IMR-90 (cell line): Measurements from ENCODE around the gene SLC25A51. TPM values are rescaled to one million over a fixed set of nuclear protein-coding genes. Genes with fewer than 3 reads are reported as not detected.
A peak's percentile ranks its signal among the peaks of the same experiment; 100 is the strongest.

Experiments used
- ATAC-seq: fragments of 200-7000 bp; cut with Tn5 transposase; 2 replicates; pipeline ENCODE4 v1.9.1; 2020; ENCODE audit warnings: low read depth, mild to moderate bottlenecking, moderate library complexity
- BruUV-seq: library from RNA; stranded (reverse); fragments of 400-500 nt; replicated peaks from 2 replicates; lab custom pipeline; 2021; lab: Mats Ljungman, UMichigan
- CTCF ChIA-PET: fragments of 300-600 bp; formaldehyde crosslinking; extraction: SDS; loops from one replicate; lab custom pipeline; 2021; ENCODE audit warnings: antibody characterized with exemption; lab: Yijun Ruan, JAX
- POLR2A ChIA-PET: fragments of 300-600 bp; sonication (Branson Sonifier 250); formaldehyde crosslinking; loops from one replicate; lab custom pipeline; 2022; ENCODE audit warnings: antibody characterized with exemption; ENCODE audit not compliant: unreplicated experiment; lab: Charles Lee
- DNase-seq: peaks from one replicate; pipeline ENCODE4 v3.0.0; 2013
- H2AFZ ChIP-seq: replicated peaks from 2 replicates; pipeline ENCODE3; 2013; ENCODE audit warnings: low read length, mild to moderate bottlenecking; ENCODE audit not compliant: poor library complexity
- H2AK5ac ChIP-seq: 2 replicates; pipeline ENCODE4 v1.6.1; 2013; ENCODE audit warnings: low read depth, low read length, inconsistent platforms
- H2AK9ac ChIP-seq: replicated peaks from 2 replicates; pipeline ENCODE3; 2013; ENCODE audit warnings: mild to moderate bottlenecking, low read depth, low read length, moderate library complexity; ENCODE audit not compliant: poor library complexity
- H2BK120ac ChIP-seq: 2 replicates; pipeline ENCODE4 v1.6.1; 2013; ENCODE audit warnings: low read depth, low read length, inconsistent platforms
- H2BK15ac ChIP-seq: 3 replicates; pipeline ENCODE4 v1.6.1; 2013; ENCODE audit warnings: low read depth, low read length, inconsistent platforms
- H2BK20ac ChIP-seq: 2 replicates; pipeline ENCODE4 v1.6.1; 2013; ENCODE audit warnings: low read depth, mild to moderate bottlenecking, inconsistent platforms, low read length, moderate library complexity
- H2BK5ac ChIP-seq: 2 replicates; pipeline ENCODE4 v1.6.1; 2013; ENCODE audit warnings: mild to moderate bottlenecking, low read depth, low read length, inconsistent platforms; ENCODE audit not compliant: poor library complexity, severe bottlenecking
- H3K14ac ChIP-seq: replicated peaks from 2 replicates; pipeline ENCODE4 v1.6.1; 2013; ENCODE audit warnings: low read depth, low read length, inconsistent platforms
- H3K18ac ChIP-seq: 2 replicates; pipeline ENCODE4 v1.6.1; 2013; ENCODE audit warnings: low read depth, low read length, control low read depth
- H3K23ac ChIP-seq: 2 replicates; pipeline ENCODE4 v1.6.1; 2013; ENCODE audit warnings: low read depth, low read length, inconsistent platforms
- H3K27ac ChIP-seq: 2 replicates; pipeline ENCODE4 v1.5.1; 2013; ENCODE audit warnings: mild to moderate bottlenecking, control low read depth, low read length; ENCODE audit not compliant: insufficient read depth
- H3K27me3 ChIP-seq: 2 replicates; pipeline ENCODE4 v1.6.1; 2013; ENCODE audit warnings: low read length; ENCODE audit not compliant: control insufficient read depth, insufficient read depth
- H3K36me3 ChIP-seq: 2 replicates; pipeline ENCODE4 v1.6.1; 2013; ENCODE audit warnings: low read length, mixed read lengths; ENCODE audit not compliant: control insufficient read depth, insufficient read depth
- H3K4ac ChIP-seq: 2 replicates; pipeline ENCODE4 v1.6.1; 2013; ENCODE audit warnings: low read depth, low read length, inconsistent platforms
- H3K4me1 ChIP-seq: 2 replicates; pipeline ENCODE4 v1.6.1; 2013; ENCODE audit warnings: low read length, mixed read lengths; ENCODE audit not compliant: control insufficient read depth, insufficient read depth
- H3K4me2 ChIP-seq: 2 replicates; pipeline ENCODE4 v1.6.1; 2013; ENCODE audit warnings: low read depth, mild to moderate bottlenecking, control low read depth, low read length, moderate library complexity
- H3K4me3 ChIP-seq: 2 replicates; pipeline ENCODE4 v1.5.1; 2013; ENCODE audit warnings: low read depth, mild to moderate bottlenecking, control low read depth, low read length, moderate library complexity; ENCODE audit not compliant: insufficient read depth
- H3K56ac ChIP-seq: 2 replicates; pipeline ENCODE4 v1.6.1; 2013; ENCODE audit warnings: low read length, inconsistent platforms; ENCODE audit not compliant: insufficient read depth; ENCODE audit errors: extremely low read depth
- H3K79me1 ChIP-seq, 2 experiments: 2 replicates each; pipeline ENCODE4 v1.6.1; 2013; ENCODE audit warnings: low read length in 2 of 2, inconsistent platforms in 1 of 2, low read depth in 1 of 2
- H3K9ac ChIP-seq: 2 replicates; pipeline ENCODE4 v1.6.1; 2013; ENCODE audit warnings: low read depth, low read length, control low read depth
- H3K9me1 ChIP-seq: 2 replicates; pipeline ENCODE4 v1.6.1; 2013; ENCODE audit warnings: low read length, inconsistent platforms; ENCODE audit not compliant: insufficient read depth
- H3K9me3 ChIP-seq: 2 replicates; pipeline ENCODE4 v1.6.1; 2013; ENCODE audit warnings: low read length; ENCODE audit not compliant: control insufficient read depth, insufficient read depth
- H4K20me1 ChIP-seq: 2 replicates; pipeline ENCODE4 v1.6.1; 2013; ENCODE audit warnings: low read length, inconsistent platforms; ENCODE audit not compliant: insufficient read depth
- H4K5ac ChIP-seq: 2 replicates; pipeline ENCODE4 v1.6.1; 2013; ENCODE audit warnings: mild to moderate bottlenecking, low read depth, low read length, control low read depth
- H4K8ac ChIP-seq, 2 experiments: 2 replicates each; pipeline ENCODE4 v1.6.1; 2013; ENCODE audit warnings: low read depth in 2 of 2, low read length in 2 of 2, control low read depth in 1 of 2, inconsistent platforms in 1 of 2
- H4K91ac ChIP-seq: 2 replicates; pipeline ENCODE4 v1.6.1; 2013; ENCODE audit warnings: low read depth, low read length, inconsistent platforms; ENCODE audit not compliant: insufficient read depth
- BHLHE40 ChIP-seq: fragments of 150-350 bp; IDR thresholded peaks from 2 replicates; pipeline ENCODE4 v1.6.1; 2016; ENCODE audit warnings: mild to moderate bottlenecking, low read depth, low read length
- CEBPB ChIP-seq: IDR thresholded peaks from 2 replicates; pipeline ENCODE4 v1.6.1; 2012; ENCODE audit warnings: low read depth, low read length, improper control_type of control experiment
- CHD1 ChIP-seq: IDR thresholded peaks from 2 replicates; pipeline ENCODE4 v1.6.1; 2012; ENCODE audit warnings: low read depth, low read length, improper control_type of control experiment
- CTCF ChIP-seq: conservative IDR thresholded peaks from 2 replicates; pipeline ENCODE4 v1.5.1; 2012; ENCODE audit warnings: mild to moderate bottlenecking, low read depth, low read length, improper control_type of control experiment
- MAFK ChIP-seq: IDR thresholded peaks from 2 replicates; pipeline ENCODE4 v1.6.1; 2012; ENCODE audit warnings: low read depth, low read length, improper control_type of control experiment
- MAZ ChIP-seq: IDR thresholded peaks from 2 replicates; pipeline ENCODE4 v1.6.1; 2012; ENCODE audit warnings: low read depth, mild to moderate bottlenecking, low read length, improper control_type of control experiment, moderate library complexity, borderline replicate concordance
- MXI1 ChIP-seq: IDR thresholded peaks from 2 replicates; pipeline ENCODE4 v1.6.1; 2012; ENCODE audit warnings: low read depth, mild to moderate bottlenecking, low read length, moderate library complexity, borderline replicate concordance
- NFE2L2 ChIP-seq: fragments of 150-350 bp; IDR thresholded peaks from 2 replicates; pipeline ENCODE4 v1.6.1; 2016; ENCODE audit warnings: low read depth, mild to moderate bottlenecking, low read length
- POLR2A ChIP-seq: IDR thresholded peaks from 2 replicates; pipeline ENCODE4 v1.6.1; 2012; ENCODE audit warnings: mild to moderate bottlenecking, low read depth, low read length
- RAD21 ChIP-seq: IDR thresholded peaks from 2 replicates; pipeline ENCODE4 v1.6.1; 2012; ENCODE audit warnings: low read length, improper control_type of control experiment
- RCOR1 ChIP-seq: IDR thresholded peaks from 2 replicates; pipeline ENCODE4 v1.6.1; 2012; ENCODE audit warnings: mild to moderate bottlenecking, low read length, improper control_type of control experiment; ENCODE audit not compliant: insufficient replicate concordance
- SMC3 ChIP-seq: fragments of 150-350 bp; IDR thresholded peaks from 2 replicates; pipeline ENCODE4 v1.6.1; 2016; ENCODE audit warnings: low read depth, mild to moderate bottlenecking, antibody characterized with exemption, low read length, moderate library complexity
- USF2 ChIP-seq: fragments of 150-350 bp; IDR thresholded peaks from 2 replicates; pipeline ENCODE4 v1.6.1; 2017; ENCODE audit warnings: mild to moderate bottlenecking, antibody characterized with exemption, low read length, low read depth
- WGBS, 2 experiments: methylation state at CpG; one replicate each; pipeline versions ENCODE4 v1.1.5 to v1.1.7; 2013; ENCODE audit warnings: missing lambda C conversion rate in 2 of 2; ENCODE audit not compliant: insufficient read length in 1 of 2; ENCODE audit errors: extremely low coverage in 2 of 2; 5-methylcytosine and 5-hydroxymethylcytosine counted together
- dilution Hi-C: fragments of 300-500 bp; cut with HindIII; formaldehyde crosslinking; loops from one replicate; pipeline ENCODE4 v1.14.3; 2018; ENCODE audit warnings: low sequenced_read_pairs; ENCODE audit not compliant: unreplicated experiment
- in situ Hi-C: fragments of 300-500 bp; cut with MboI; formaldehyde crosslinking; loops from 3 replicates; pipeline ENCODE4 v1.14.3; 2019; ENCODE audit warnings: low sequenced_read_pairs, inconsistent platforms, mixed read lengths
- intact Hi-C: fragments of 100-400 bp; cut with micrococcal nuclease; formaldehyde crosslinking; loops from 2 replicates; pipeline ENCODE4 v1.10.0; 2022
- polyA plus RNA-seq, 3 experiments: library from polyadenylated mRNA; depleted of rRNA; stranded (reverse); fragments of >200 nt; gene quantifications; 2 replicates each; pipeline ENCODE4 v1.2.3, GENCODE V29; 2012; ENCODE audit warnings: low replicate concordance in 1 of 3
- total RNA-seq: library from RNA; depleted of rRNA; stranded (reverse); fragments of >200 nt; gene quantifications from 2 replicates; pipeline ENCODE4 v1.2.3, GENCODE V29; 2012

Gene SLC25A51
- total and polyA plus RNA-seq, 2 of the 4 experiments (the other 2 are of a cell fraction) = 14.1 to 81.6 TPM

- TF ChIP-seq CTCF = peak; percentile 98
Observed at GRCh38 chr9:37913480-37914153, 9.7 kb upstream of the SLC25A51 start (continued).

GRCh38 chr9:37911271-37911681 lies 7.3 kb upstream of the SLC25A51 start:
- peaks cover 7% of the 10 kb centered on the region for H3K36me3 ChIP-seq
- no peak overlapping the region for H2AK9ac ChIP-seq
- no peaks in the 10 kb centered on the region; the same call in 1 of the 2 replicates for H4K20me1 ChIP-seq
- H2AFZ ChIP-seq = no peak overlapping the region
- 70% methylated on average over 2 of the region's 6 CpGs; no CpG with 5 or more reads in 1 of the 2 experiments for WGBS, 2 experiments
- H2BK15ac ChIP-seq = no peak overlapping the region
- no peak overlapping the region for H2BK20ac ChIP-seq
- H3K9me1 ChIP-seq = no peaks in the 10 kb centered on the region
- POLR2A ChIA-PET = no interaction called here
- peaks cover 13% of the 10 kb centered on the region for H3K4me1 ChIP-seq
- BruUV-seq = TSS peak; percentile 27
- no peak overlapping the region for H3K56ac ChIP-seq
- ATAC-seq (no peak), DNase-seq (peak; percentile 41)
- no peak overlapping the region for H2BK5ac ChIP-seq
- no peak overlapping the region for H4K5ac ChIP-seq
- H3K79me1 ChIP-seq = peaks cover 0 to 21% of the 10 kb centered on the region in 2 experiments; a peak in 2 of 4 replicates
- no peak overlapping the region for H3K14ac ChIP-seq
- H2BK120ac ChIP-seq = no peak overlapping the region
- CTCF ChIA-PET = no interaction called here
- no peak overlapping the region for H3K4me2 ChIP-seq
- no peaks in the 10 kb centered on the region for H3K27me3 ChIP-seq
- dilution Hi-C loops = loop anchor here (25.0 kb wide), 1 partner anchor 476 kb away; the partner anchor contains the start of gene ALDH1B1
- H3K4me3 ChIP-seq = no peak overlapping the region
- in situ Hi-C loops = loop anchor here (5.0 kb wide), 3 partner anchors 251 to 451 kb away; no protein-coding TSS in a partner anchor
- H3K23ac ChIP-seq = no peak overlapping the region; the same call in 1 of the 2 replicates
- no peaks in the 10 kb centered on the region for H3K9me3 ChIP-seq
- intact Hi-C loops = no loop called here
- H3K27ac ChIP-seq = no peak overlapping the region
- H4K91ac ChIP-seq = no peak overlapping the region
- H3K9ac ChIP-seq = no peak overlapping the region
- no peak overlapping the region for H3K4ac ChIP-seq
- H4K8ac ChIP-seq = no peak overlapping the region
- H3K18ac ChIP-seq = no peak overlapping the region
- H2AK5ac ChIP-seq = no peak overlapping the region
- no peak for TF ChIP-seq POLR2A
- TF ChIP-seq RAD21 = no peak
- TF ChIP-seq CEBPB = no peak
- TF ChIP-seq SMC3 = no peak
- no peak for TF ChIP-seq USF2
- TF ChIP-seq CHD1 = no peak
- no peak for TF ChIP-seq MAFK
- no peak for TF ChIP-seq MAZ
- no peak for TF ChIP-seq MXI1
- no peak for TF ChIP-seq BHLHE40
- TF ChIP-seq NFE2L2 = no peak
- no peak for TF ChIP-seq RCOR1
